Ovary (tissue), 9 donors: ENCODE results near the gene OR2AK2. TPM values are rescaled to one million over a fixed set of nuclear protein-coding genes. Genes with fewer than 3 reads are reported as not detected.
A peak's percentile ranks its signal among the peaks of the same experiment; 100 is the strongest.
"Not testable (repeated sequence)": the region's sequence is repeated elsewhere in the genome, so short reads cannot be mapped to it uniquely, and the experiment has no call there.

ENCODE experiments used
- DNase-seq, 5 donors: peaks; one replicate each; pipeline ENCODE4 v3.0.0-alpha.2; 2019 to 2020
- H3K27ac ChIP-seq, 2 donors: fragments of 200-600 bp; one replicate each; pipeline versions ENCODE4 v1.5.1 to v1.8.0; 2019 to 2022
- H3K27me3 ChIP-seq: fragments of 200-600 bp; one replicate; pipeline ENCODE4 v1.8.0; 2022
- H3K36me3 ChIP-seq: fragments of 200-600 bp; sonication (generic); one replicate; pipeline ENCODE4 v1.5.1; 2019
- H3K4me1 ChIP-seq: one replicate; pipeline ENCODE4 v1.8.1; 2013; ENCODE audit warnings: mild to moderate bottlenecking, moderate library complexity; ENCODE audit not compliant: insufficient read depth
- H3K4me3 ChIP-seq: fragments of 200-600 bp; sonication (generic); one replicate; pipeline ENCODE4 v1.5.1; 2017
- H3K9me3 ChIP-seq, 2 donors: fragments of 200-600 bp in 1 of 2; sonication (generic) in 1 of 2; one replicate each; pipeline versions ENCODE4 v1.5.1 to v1.8.1; 2013 to 2019; ENCODE audit warnings: mild to moderate bottlenecking in 1 of 2, moderate library complexity in 1 of 2
- EP300 ChIP-seq: sonication (generic); formaldehyde crosslinking; IDR thresholded peaks from one replicate; pipeline ENCODE4 v1.6.1; 2017; ENCODE audit warnings: antibody characterized with exemption
- POLR2A ChIP-seq: fragments of 450-650 bp; IDR thresholded peaks from one replicate; pipeline ENCODE4 v1.6.1; 2017; ENCODE audit warnings: antibody characterized with exemption, mild to moderate bottlenecking, moderate library complexity
- WGBS, 3 donors: extraction: QIAGEN DNeasy Blood & Tissue Kit in 1 of 3; methylation state at CpG; one replicate each; pipeline versions ENCODE4 v1.1.5 to v1.1.7; 2013 to 2017; 5-methylcytosine and 5-hydroxymethylcytosine counted together
- intact Hi-C, 4 donors: fragments of 100-400 bp; cut with DNase I; formaldehyde crosslinking; loops; one replicate each; pipeline versions ENCODE4 v1.11.0 to v1.15.1; 2022 to 2023
- polyA plus RNA-seq, 2 donors: library from polyadenylated mRNA; stranded (reverse); fragments of 200-250 nt in 1 of 2; fragments of 350-450 nt in 1 of 2; fragmentation: Illumina TruSeq in 1 of 2; extraction: RNeasy Lipid Tissue Mini Kit (QIAGEN cat#74804) in 1 of 2; gene quantifications; one replicate each; pipeline ENCODE4 v1.2.3, GENCODE V29; 2013 to 2014
- total RNA-seq, 7 donors: library from RNA; depleted of rRNA in 2 of 7; stranded (reverse); fragments of >200 nt in 2 of 7; fragmentation: NEBNext Ultra II Directional in 3 of 7; extraction: Animal tissue kit (Norgen Biotek cat#: 25700) in 3 of 7; gene quantifications; one replicate each; pipeline versions ENCODE4 v1.1.0 to v1.2.4, GENCODE V29; 2016 to 2023
- TF ChIP-seq, protein P1 (sequence below), 3 donors: fragments of 450-650 bp in 2 of 3; fragments of 200-600 bp in 1 of 3; IDR thresholded peaks; one replicate each; pipeline versions ENCODE4 v1.5.1 to v1.8.0; 2016 to 2022; ENCODE audit warnings: antibody characterized with exemption in 3 of 3, mild to moderate bottlenecking in 1 of 3
- donor health status: DM: no; HTN: no; CAD: no; lungs with moderate emphysema.
- donor health status: DM: no; HTN: no; CAD: no.
- donor health status: Bipolar disorder and iron deficiency.
- donor health status: DM: yes; HTN: yes; CAD: no.
- donor health status: DM: no; HTN: no; CAD: no.
- donor health status: DM: yes; HTN: yes; CAD: no.

Gene OR2AK2
- total and polyA plus RNA-seq, 9 donors, result 0.36 to 0.80 TPM; not detected in 7

DNA sequence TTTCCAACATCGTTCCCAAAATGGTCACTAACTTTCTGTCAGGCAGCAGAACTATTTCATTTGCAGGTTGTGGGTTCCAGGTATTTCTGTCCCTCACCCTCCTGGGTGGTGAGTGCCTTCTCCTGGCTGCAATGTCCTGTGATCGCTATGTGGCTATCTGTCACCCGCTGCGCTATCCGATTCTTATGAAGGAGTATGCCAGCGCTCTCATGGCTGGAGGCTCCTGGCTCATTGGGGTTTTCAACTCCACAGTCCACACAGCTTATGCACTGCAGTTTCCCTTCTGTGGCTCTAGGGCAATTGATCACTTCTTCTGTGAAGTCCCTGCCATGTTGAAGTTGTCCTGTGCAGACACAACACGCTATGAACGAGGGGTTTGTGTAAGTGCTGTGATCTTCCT is 31.0 kb upstream of the OR2AK2 start:
- no peak for TF ChIP-seq EP300
- TF ChIP-seq, protein P1, sequence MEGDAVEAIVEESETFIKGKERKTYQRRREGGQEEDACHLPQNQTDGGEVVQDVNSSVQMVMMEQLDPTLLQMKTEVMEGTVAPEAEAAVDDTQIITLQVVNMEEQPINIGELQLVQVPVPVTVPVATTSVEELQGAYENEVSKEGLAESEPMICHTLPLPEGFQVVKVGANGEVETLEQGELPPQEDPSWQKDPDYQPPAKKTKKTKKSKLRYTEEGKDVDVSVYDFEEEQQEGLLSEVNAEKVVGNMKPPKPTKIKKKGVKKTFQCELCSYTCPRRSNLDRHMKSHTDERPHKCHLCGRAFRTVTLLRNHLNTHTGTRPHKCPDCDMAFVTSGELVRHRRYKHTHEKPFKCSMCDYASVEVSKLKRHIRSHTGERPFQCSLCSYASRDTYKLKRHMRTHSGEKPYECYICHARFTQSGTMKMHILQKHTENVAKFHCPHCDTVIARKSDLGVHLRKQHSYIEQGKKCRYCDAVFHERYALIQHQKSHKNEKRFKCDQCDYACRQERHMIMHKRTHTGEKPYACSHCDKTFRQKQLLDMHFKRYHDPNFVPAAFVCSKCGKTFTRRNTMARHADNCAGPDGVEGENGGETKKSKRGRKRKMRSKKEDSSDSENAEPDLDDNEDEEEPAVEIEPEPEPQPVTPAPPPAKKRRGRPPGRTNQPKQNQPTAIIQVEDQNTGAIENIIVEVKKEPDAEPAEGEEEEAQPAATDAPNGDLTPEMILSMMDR (IDR thresholded peaks at IDR 0.05), result no peak
- TF ChIP-seq POLR2A, result no peak
- WGBS, 3 donors, result 89 to 94% (median 91%) methylated on average over 8 of the region's 8 CpGs
- intact Hi-C loops, result no loop called here
- H3K9me3 ChIP-seq, result peaks cover 0 to 3% of the 10 kb centered on the region in 2 donors
- no peaks in the 10 kb centered on the region for H3K4me1 ChIP-seq
- H3K27ac ChIP-seq, result no peak overlapping the region
- no peak for DNase-seq
- no peaks in the 10 kb centered on the region for H3K36me3 ChIP-seq
- no peak overlapping the region for H3K4me3 ChIP-seq
- no peaks in the 10 kb centered on the region for H3K27me3 ChIP-seq

DNA sequence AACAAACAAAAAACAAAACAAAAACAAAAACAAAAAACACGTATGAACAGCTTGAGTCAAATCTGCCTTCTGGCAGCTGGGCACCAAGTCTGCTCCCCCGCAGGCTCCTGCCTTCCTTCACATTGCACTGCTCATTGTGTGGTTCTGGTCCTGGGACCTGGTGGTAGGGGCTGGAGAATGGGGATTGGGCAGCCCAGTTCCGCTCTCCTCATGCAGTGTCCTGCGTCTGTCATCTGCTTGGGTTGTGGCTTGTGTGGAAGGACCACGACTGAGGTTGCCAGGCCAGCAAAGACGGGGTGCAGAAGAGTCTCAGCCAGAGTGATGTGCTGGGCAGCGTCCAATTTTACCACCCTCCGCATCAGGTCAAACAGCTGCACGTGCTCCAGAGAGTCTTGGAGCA is 29.3 kb upstream of the OR2AK2 start:
- DNase-seq, result no peak
- Histone ChIP-seq H3K4me3 (no peak overlapping the region), H3K4me1 (no peaks in the 10 kb centered on the region), H3K27ac (no peak overlapping the region), H3K9me3 (peaks cover 0 to 3% of the 10 kb centered on the region in 2 donors), H3K27me3 (no peaks in the 10 kb centered on the region), H3K36me3 (no peaks in the 10 kb centered on the region)
- WGBS, 3 donors, result 87 to 97% (median 91%) methylated on average over 9 of the region's 9 CpGs
- no peak for TF ChIP-seq POLR2A
- TF ChIP-seq EP300, result no peak
- TF ChIP-seq, protein P1 (IDR thresholded peaks at IDR 0.05), result no peak
- intact Hi-C loops, result no loop called here

DNA sequence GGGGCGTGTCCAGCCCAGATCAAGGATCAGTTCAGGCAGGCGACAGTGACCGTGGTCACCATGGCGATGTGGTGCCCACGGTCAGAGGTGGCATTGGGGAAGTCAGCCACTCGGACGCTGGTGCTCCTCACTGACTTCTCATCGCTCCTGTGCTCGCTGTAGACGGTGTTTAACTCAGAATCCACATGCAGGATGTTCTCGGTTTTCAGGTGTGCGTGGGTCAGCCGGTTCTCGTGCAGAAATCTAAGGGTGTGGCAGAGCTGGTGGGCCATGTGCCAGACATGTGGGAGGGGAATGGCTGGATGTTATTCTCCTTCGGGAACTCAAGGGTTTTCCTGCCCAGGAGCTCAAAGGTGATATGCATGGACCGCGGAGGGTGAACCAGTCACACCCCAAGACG is 28.6 kb upstream of the OR2AK2 start:
- TF ChIP-seq POLR2A (no peak), EP300 (no peak)
- TF ChIP-seq, protein P1 (IDR thresholded peaks at IDR 0.05), result no peak
- H3K9me3 ChIP-seq, result peaks cover 0 to 3% of the 10 kb centered on the region in 2 donors
- no peak overlapping the region for H3K4me3 ChIP-seq
- no peaks in the 10 kb centered on the region for H3K4me1 ChIP-seq
- intact Hi-C loops, result no loop called here
- no peaks in the 10 kb centered on the region for H3K36me3 ChIP-seq
- DNase-seq, result peak in 1 of 5 donors; percentile 28
- H3K27ac ChIP-seq, result no peak overlapping the region
- 90 to 93% (median 91%) methylated on average over 18 of the region's 18 CpGs for WGBS, 3 donors
- no peaks in the 10 kb centered on the region for H3K27me3 ChIP-seq

DNA sequence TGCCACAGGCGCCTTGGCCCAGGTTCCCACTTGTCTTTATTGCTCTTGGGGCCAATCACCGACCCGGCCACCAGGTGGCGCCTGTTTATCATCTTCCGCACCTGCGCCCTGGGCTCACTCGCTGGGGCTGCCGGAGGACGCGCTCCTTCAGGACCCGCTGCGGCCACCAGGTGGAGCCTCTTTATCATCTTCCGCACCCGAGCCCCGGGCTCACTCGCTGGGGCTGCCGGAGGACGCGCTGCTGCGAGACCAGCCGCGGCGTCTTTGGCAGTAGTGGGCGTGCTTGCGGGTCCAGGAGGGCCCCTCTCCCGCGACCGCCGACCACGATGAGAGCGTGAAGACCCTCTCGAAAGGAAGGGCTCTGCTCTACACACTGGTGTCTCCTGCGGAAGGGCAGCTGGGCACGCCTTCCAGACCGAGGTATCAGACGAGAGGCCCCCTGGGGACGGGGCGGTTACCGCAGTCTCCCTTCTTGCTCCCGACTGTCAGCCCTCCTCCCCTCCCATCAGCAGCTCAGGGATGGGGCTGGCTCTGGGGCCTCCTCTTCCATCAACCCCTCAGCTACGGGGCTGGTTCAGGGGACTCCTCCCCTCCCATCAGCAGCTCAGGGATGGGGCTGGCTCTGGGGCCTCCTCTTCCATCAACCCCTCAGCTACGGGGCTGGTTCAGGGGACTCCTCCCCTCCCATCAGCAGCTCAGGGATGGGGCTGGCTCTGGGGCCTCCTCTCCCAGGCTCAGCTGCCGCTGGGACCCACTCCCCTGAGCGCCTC is 27.9 kb upstream of the OR2AK2 start:
- H3K27ac ChIP-seq, H3K27me3 ChIP-seq, intact Hi-C loops, H3K4me1 ChIP-seq, H3K9me3 ChIP-seq, H3K36me3 ChIP-seq: not testable (repeated sequence)
- DNase-seq, result peak in 3 of 5 donors; percentile 32 to 48 (median 46)
- WGBS, 3 donors, result 3 to 18% (median 9%) methylated on average over 41 to 44 of the region's 44 CpGs
- H3K4me3 ChIP-seq, result peak overlapping the region; percentile 8

DNA sequence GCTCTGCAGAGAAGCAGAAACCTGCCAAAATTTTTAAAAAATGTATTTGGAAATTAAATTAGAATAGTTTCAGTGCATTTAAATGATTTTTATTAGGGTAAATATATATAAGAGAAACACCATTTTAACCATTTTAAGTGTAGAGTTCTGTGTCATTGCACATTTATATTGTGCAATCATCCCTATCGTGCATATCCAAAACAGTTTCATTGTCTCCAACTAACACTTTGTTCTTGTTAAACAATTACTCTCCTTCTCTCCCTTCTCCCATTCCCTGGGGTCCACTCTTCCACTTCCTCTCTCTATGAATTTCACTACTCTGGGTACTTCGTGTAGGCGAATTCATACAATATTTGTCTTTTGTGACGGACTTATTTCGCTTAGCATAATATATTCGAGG is 22.4 kb upstream of the OR2AK2 start:
- Histone ChIP-seq H3K27me3 (no peaks in the 10 kb centered on the region), H3K9me3 (no peaks in the 10 kb centered on the region), H3K36me3 (no peaks in the 10 kb centered on the region), H3K4me1 (no peaks in the 10 kb centered on the region), H3K27ac (no peak overlapping the region), H3K4me3 (no peak overlapping the region)
- 76 to 87% (median 84%) methylated on average over 6 of the region's 6 CpGs for WGBS, 3 donors
- TF ChIP-seq, protein P1 (IDR thresholded peaks at IDR 0.05), result no peak
- no peak for TF ChIP-seq EP300
- intact Hi-C loops, result no loop called here
- DNase-seq, result no peak
